ENCODE results near the gene MBD3. TPM values are rescaled to one million over a fixed set of nuclear protein-coding genes. Genes with fewer than 3 reads are reported as not detected.
"Not testable (repeated sequence)": the region's sequence is repeated elsewhere in the genome, so short reads cannot be mapped to it uniquely, and the experiment has no call there.

Gene MBD3
- 54.7 TPM for total RNA-seq

DNA sequence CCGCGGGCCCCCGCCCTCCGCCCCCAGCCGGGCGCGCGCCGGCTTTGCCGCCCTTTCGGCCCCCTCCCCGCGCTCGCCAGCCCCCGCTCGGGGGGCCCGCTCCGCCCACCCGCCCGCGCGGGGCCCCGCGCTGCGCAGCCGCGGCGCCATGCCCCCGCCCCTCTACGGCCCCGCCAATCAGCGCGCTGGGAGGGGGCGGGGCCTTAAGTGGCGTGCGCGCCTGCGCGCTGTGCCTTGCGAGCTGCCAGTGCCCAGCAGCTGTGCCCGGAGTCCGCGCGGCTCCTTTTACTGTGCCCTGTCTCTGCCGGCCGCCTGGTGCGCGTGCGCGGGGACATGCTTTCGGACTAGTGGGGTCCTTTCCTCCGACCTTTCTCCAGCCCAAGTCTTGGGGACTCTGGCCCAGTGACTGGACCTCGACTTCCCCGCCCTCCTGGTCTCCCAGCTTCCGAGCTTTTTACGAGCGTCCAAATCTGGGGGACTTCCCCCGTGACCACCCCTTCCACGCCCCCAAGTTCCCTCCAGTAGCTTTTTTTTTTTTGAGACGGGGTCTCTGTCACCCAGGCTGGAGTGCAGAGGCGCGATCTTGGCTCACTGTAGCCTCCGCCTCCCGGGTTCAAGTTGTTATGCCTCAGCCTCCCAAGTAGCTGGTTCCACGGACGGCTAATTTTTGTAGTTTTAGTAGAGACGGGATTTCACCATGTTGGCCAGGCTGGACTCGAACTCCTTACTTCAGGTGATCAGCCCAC lies at the start of gene MBD3:
Gene MBD3 (minus strand): TSS at position 111 of the 746 bp plus-strand sequence. CDS start 234 bp downstream, outside the sequence.
- DNase-seq = peak; percentile 85

- not testable (repeated sequence) for DNase-seq
Observed at GRCh38 chr19:1640893-1641448, 48.3 kb upstream of the MBD3 start.

DNA sequence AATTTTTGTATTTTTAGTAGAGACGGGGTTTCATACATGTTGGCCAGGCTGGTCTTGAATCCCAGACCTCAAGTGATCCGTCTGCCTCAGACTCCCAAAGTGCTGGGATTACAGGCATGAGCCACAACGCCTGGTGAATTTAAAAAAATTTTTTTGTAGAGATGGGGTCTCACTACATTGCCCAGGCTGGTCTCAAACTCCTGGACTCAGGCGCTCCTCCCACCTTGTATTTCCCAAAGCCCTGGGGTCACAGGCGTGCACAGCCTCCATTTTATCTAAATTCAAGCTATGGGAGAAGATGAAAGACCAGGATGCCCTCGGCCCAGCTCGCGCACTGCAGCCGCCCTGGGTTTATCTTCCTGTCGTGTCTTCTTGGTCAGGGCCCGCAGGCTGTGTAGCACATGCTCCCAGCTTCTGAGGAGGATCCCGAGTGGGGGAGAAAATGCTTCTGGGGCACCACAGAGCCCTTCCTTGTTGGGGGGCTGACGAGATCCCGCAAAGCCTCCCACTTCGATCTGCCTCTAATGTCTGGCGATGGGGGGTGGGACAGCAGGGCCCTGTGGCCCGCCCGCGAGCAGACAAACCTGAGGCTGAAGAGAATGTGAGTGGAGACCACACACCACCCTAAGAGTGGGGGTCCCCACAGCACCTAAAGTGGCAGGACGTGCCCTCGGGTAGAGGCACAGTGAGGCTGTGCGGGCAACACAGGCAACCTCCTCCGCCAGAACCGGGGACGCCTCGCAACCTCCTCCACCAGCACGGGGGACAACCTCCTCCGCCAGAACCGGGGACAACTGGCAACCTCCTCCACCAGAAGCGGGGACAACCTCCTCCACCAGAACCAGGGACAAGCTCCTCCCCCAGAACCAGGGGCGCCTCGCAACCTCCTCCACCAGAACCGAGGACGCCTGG lies 43.9 kb upstream of the MBD3 start:
- DNase-seq = no peak

DNA sequence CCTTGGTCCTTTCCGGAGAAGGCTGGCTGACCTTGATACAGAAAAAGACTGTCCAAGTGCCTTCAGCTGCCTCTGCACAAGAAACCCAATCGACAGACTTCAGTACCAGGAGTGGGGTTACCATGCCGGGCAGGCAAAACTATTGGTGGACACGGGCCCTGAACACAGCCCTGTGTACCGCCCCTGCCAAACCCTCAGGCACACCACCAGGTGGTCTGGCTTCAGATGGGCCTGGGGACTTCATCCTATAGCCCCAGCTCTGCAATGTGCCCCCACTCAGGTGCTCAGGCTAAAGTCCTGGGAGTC lies 42.2 kb upstream of the MBD3 start:
- DNase-seq = no peak

- DNase-seq = no peak
Observed at GRCh38 chr19:1634242-1634937, 41.7 kb upstream of the MBD3 start.

GRCh38 chr19:1633269-1633826 lies 40.7 kb upstream of the MBD3 start:
- DNase-seq = no peak

- no peak for DNase-seq
Observed at GRCh38 chr19:1632462-1633268, 40.0 kb upstream of the MBD3 start.

GRCh38 chr19:1631557-1632100 lies 39.0 kb upstream of the MBD3 start:
- DNase-seq = no peak

GRCh38 chr19:1630811-1631210 lies 38.1 kb upstream of the MBD3 start:
- no peak for DNase-seq

DNA sequence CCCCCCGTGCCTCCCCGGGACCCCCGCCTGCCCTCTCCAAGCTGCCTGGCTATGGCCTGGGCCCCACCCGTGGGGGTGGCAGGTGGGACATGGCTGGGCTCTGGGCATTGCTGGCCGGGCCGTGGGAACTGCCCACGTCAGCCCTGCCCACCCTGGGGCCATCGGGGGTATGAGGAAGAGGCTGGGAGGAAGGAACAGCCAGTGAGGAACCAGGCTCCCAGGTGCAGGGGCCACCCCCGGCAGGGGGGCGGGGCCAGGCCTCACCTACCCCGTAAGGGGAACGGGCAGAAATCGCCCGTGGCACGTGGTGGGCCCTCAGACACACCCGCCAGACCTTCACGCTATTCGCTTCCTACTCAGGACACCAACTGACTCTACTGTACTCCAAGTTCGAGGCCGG lies 37.3 kb upstream of the MBD3 start:
- no peak for DNase-seq

DNA sequence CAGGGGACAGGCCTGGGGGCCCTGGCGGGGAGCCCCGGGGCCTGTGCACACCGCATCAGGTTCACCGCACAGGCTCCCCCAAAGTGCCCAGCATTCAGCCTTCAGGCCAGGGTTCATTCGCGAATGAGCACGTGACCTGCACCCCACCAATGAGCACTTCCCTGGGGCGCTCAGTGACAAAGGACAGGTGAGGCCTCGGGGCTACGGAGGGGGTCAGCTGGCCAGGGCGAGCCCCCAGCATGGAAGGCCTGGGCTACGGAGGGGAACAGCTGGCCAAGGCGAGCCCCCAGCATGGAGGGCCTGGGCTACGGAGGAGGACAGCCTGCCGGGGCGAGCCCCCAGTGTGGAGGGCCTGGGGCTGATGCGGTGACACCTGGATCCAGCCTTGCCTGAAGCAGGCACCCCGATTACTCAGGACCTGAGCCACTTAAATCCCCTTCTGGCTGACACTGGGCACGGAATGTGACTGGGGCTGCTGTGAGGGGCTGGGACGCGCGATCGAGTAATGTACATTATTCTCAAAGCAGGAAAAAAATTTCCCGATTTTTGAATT lies 36.7 kb upstream of the MBD3 start:
- no peak for DNase-seq

GRCh38 chr19:1627194-1627593 lies 34.5 kb upstream of the MBD3 start:
- no peak for DNase-seq

- DNase-seq = no peak
Observed at GRCh38 chr19:1626417-1627010, 33.8 kb upstream of the MBD3 start.

DNA sequence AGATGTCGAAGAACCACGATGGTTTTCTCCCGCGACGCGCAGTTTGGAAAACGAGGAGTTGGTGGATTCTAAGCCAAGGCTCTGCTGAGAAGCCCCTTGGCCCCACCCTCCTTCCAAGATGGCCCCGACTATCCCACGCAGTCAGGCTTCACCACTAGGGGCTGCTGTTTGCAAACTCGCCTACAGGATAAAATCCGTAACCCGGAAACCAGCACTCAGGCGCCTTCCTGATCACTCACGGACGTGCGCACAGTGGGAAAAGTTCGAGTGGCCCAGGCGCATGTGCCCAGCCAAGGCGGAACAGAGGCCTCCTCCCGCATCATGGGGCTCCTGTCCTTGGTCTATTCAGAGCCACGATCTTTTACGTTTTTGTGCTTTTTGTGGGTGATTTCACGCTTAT lies 31.8 kb upstream of the MBD3 start:
- no peak for DNase-seq

DNA sequence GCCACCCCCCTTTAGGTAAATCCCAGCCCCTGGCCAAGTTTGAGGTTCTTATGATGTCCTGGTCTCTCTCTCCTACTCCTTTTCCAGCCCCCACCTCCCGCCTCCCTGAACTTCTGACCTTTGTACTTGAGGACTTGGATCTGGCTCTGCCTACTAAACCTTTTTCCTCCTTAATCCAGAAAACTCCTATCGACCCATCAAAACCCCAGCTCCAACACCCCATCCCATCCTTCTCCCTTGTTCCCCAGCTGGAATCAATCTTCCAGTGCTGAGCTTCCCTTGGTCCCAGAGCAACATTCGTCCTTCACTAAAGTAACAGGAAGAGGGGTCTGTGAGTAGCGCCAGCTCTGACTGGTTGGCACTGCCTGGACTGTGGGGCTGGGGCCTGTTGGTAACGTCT lies 29.9 kb upstream of the MBD3 start:
- no peak for DNase-seq

DNA sequence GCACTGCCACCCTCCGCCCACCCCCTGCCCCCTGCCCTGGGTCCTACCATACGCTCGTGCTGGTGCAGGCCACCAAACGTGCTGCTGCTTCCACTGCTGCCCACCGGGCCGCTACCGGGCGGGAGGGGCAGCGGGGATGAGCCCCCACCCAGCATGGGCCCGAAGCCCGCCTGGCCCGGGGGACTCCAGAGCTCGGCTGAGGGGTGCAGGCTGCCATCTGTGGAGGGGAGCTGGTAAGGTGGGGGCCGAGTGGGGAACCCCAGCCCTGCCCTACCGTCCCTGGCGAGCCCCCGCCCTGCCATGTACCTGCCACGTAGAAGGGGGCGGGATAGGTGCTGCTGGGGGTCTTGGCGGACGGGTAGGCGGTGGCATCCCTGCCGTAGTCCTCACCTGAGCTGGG lies 29.3 kb upstream of the MBD3 start:
- DNase-seq = no peak

DNA sequence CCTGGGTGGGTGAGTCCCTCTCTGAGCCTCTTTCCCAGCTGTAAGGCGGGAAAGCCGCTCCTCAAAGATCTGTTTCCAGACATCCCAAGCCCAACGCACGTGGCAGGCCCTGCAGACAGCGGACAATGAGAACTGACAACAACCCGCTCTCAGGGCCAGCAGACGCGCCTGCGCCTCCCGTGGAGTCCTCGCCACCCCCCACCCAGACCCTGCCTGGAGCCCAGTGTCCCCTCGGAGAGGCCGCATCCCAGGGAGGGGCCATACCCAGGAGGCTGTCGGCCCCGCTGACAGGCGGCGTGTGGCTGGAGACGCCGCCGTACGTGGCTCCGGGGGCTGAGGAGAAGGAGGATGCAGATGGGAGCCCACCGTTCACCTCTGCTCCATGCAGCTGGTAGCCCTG lies 28.9 kb upstream of the MBD3 start:
- no peak for DNase-seq

DNA sequence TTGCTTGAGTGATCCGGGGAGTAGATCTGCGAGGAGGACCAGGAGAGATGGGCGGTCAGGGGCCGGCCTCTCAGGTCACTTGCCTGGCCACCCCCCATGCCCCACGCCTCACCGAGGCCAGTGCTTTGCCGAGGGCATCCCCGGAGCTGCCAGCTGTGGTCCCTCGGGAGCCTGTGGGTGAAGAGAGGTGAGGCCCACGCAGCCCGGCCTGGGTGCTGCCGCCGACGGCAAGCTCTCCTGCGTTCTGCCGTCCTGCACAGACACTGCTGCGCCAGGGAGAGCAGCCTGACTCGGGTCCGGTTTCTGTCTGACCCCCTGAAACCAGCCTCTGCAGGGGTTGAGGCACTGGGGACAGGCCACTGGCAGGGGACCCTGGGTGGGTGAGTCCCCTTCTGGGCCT lies 28.4 kb upstream of the MBD3 start:
- DNase-seq = no peak

- no peak for DNase-seq
Observed at GRCh38 chr19:1620502-1620901, 27.8 kb upstream of the MBD3 start.

DNA sequence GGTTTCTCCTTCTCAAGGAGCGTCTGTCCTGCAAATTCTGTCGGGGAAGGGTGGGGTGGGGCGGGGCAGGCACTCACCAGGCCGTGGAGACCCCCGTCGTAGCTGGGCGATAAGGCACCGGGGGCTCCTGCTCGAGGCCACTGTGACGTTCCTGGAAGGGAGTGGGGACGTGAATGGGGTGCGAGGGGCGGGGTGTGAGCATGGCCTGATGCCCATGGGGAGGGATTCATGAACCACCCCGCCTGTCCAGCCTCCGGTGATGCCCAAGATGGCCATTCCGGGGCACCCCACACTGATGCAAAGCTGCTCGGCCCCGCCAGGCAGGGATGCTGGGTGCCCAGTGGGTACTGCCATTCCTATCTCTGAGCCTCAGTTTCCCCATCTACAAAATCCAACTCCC lies 27.0 kb upstream of the MBD3 start:
- DNase-seq = no peak

GRCh38 chr19:1619094-1619439 lies 26.4 kb upstream of the MBD3 start:
- DNase-seq = no peak
